ENCODE results near the gene RIBC2. TPM values are rescaled to one million over a fixed set of nuclear protein-coding genes. Genes with fewer than 3 reads are reported as not detected.
A peak's percentile ranks its signal among the peaks of the same experiment; 100 is the strongest.
"Not testable (repeated sequence)": the region's sequence is repeated elsewhere in the genome, so short reads cannot be mapped to it uniquely, and the experiment has no call there.

The RIBC2 gene
- polyA plus RNA-seq, 12 donors = 1.3 to 3.7 (median 2.0) TPM; not detected in 2

- no peak for DNase-seq
Measured at GRCh38 chr22:45423524-45423923, 10.0 kb downstream of the RIBC2 start.

DNA sequence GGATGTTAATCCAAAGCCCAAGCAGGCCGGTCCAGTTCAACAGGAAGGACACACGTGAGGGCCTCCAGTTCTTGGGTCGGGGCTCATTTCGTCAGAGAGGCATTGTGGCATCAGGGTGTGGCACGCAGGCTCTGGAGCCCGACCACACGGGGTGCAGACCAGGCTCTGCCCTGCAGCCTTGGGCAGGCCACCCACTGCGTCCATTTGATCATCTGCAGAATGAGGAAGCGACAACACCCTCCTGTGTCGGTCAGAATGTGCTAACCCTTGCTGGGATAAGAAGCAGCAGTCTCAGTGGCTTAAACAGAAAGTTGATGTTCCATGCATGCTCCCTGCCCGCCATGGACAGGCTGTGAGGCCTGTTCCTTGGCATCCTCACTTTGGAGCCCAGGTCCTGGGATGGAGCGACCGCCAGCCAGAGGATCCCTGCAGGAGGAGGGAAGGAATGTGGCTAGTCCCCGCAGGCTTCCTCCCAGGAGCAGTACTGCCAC, 10.8 kb downstream of the RIBC2 start:
- DNase-seq = no peak

DNA sequence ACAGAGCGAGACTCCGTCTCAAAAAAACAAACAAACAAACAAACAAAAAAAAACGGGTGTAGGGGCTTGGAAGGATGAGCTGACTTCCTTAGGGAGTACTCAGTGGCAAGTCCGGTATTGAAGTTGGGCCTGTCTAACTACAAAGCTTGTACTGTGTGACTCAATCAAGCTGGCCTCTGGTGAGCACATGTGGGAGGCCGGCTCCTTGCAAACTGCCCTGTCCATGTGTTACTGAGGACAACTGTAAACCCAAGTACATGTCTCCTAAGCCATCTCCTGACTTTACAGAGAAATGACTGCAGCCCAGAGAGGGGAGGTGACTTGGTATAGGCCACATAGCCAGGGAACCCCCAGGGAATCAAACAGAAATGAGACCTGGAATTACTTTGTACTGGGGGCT, 11.6 kb downstream of the RIBC2 start:
- no peak for DNase-seq

DNA sequence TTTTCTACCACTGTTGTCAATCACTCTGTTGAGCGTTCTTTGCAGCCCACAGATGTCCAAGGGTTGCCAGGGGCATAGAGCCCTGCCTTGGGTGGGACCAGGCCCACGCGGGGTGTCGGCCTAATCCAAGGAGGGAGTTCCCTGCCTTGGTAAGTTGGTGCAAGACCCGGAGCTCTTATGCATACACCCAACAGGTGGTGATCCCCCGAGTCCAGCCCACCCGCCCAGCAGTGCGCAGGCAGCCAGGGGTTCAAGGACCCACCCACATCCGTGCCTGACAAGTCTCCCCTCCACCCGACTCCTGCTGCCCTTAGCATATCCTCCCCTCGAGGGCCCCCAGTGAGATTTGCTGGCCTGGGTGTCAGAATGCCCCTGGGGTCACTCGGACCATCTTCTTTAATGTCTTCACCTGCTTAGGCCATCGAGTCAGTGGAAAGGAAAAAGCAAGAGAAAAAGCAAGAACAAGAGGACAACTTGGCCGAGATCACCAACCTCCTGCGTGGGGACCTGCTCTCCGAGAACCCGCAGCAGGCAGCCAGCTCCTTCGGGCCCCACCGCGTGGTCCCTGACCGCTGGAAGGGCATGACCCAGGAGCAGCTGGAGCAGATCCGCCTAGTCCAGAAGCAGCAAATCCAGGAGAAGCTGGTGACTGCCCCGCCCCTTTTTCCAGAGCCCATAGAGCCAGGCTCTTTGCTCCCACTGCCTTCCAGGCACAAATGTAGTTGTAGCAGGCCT, 12.2 kb downstream of the RIBC2 start:
- no peak for DNase-seq

GRCh38 chr22:45426387-45426786, 12.9 kb downstream of the RIBC2 start:
- no peak for DNase-seq

DNA sequence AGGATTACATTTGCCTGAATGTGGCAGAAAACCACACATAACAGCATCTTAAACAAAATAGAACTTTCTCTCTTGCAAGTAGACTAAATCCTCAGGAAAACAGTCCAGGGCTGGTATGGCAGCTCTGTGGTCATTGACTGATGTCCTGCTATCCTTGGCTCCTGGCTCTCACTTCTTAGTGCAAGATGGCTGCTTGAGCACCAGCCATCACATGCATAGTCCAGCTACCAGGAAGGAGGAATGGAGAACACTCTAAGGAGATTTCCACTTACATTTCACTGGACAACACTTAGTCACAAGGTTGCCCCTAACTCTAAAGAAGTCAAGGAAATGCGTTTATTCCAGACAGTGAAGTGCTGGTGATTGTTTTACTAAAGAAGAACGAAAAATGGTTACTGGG, 13.6 kb downstream of the RIBC2 start:
- DNase-seq = no peak

- no peak for DNase-seq
Measured at GRCh38 chr22:45428391-45429385, 15.2 kb downstream of the RIBC2 start.

DNA sequence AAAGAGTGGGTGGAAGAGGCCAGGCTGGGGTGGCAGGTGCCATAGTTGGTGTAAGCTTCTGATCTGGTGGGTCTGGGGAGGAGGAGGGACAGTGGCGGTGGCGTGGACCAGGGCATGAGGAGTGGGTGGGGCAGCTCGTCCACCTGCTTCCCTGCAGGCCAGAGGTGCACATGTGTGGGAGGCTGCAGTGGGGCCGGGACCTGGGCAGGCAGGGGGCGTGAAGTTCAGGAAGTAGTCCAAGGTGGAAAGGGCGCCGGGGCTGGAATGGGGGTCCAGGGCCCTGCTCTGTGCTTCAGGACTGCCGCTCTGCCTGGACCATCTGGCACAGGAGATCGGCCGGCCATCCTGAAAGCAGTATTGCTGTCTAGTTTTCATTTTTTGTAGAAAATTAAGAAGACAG, 15.9 kb downstream of the RIBC2 start:
- no peak for DNase-seq

DNA sequence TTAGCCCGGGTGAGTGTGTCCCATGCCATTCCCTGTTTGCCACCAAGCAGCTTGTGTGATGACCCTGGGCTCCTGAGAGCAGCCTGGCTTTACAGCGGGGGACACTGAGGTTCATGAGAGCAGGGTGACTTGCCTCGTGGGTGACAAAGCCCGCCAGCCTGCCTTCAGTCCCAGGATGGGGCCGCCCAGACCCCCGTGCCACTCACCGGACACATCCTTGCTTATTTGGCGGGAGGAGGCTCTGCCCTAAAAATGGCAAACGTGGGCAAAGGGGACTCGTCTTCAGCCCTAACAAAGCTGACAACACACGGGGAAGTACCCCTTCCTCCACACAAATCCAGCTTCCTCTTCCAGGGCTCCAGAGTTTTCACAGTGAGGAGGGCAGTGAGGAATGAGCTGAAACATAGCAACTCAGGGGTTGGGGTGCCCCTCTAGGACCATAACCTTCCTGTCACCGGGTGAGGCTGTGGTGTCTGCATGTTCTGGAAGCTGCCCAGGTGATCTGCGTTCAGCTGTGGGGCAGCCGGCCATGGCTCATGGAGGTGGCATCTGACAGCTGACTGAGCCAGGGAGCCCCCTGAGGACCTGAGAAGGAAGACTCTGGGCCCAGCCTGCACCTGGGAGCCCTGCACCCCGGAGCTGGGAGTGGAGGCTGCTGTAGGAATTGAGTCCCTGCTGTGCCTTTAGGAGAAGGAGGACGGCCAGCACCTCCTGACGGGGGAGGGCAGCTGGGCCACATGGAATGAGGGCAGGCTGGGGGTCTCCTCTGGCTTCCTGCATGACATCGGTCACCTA, 16.7 kb downstream of the RIBC2 start:
- no peak for DNase-seq

GRCh38 chr22:45430871-45431270, 17.4 kb downstream of the RIBC2 start:
- DNase-seq = no peak

- no peak for DNase-seq
Measured at GRCh38 chr22:45434981-45435380, 21.5 kb downstream of the RIBC2 start.

DNA sequence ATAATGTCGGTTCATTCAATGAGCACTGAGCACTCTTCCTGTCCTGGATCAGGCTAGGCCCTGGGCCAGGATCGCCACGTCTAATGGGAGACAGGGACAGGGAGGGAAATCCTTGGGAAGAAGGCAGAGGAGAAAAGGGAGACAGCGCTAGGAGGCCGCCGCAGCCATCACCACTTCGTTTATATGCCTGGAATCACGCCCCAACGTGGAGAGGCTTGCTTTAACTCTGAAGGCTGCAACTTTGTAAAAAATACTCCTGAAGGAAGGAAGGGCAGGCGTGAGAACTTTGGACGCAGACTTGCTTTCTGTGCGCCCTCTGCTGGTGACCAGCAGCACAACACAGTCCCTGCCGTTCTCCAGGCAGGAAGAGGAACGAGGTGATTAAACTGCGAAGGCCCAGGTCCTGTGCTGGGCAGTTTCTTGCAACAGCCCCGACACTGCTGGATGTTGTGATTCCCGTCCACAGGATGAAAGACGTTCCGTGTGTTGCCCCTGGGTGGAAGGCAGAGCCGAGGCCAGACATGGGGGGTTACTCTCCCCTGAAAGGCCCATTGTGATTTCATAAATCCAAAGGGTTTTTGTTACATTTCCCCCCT, 22.1 kb downstream of the RIBC2 start:
- peak; percentile 91 for DNase-seq

DNA sequence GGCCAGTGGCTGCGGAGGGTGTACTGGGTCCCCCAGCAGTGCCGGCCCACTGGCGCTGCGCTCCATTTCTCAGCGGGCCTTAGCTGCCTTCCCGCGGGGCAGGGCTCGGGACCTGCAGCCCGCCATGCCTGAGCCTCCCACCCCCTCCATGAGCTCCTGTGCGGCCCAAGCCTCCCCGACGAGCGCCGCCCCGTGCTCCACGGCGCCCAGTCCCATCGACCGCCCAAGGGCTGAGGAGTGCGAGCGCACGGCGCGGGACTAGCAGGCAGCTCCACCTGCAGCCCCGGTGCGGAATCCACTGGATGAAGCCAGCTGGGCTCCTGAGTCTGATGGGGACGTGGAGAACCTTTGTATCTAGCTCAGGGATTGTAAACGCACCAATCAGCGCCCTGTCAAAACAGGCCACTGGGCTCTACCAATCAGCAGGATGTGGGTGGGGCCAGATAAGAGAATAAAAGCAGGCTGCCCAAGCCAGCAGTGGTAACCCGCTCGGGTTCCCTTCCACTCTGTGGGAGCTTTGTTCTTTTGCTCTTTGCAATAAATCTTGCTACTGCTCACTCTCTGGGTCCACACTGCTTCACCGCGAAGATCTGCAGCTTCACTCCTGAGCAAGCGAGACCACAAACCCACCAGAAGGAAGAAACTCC, 23.5 kb downstream of the RIBC2 start:
- not testable (repeated sequence) for DNase-seq

GRCh38 chr22:45438336-45438735, 24.8 kb downstream of the RIBC2 start:
- no peak for DNase-seq

DNA sequence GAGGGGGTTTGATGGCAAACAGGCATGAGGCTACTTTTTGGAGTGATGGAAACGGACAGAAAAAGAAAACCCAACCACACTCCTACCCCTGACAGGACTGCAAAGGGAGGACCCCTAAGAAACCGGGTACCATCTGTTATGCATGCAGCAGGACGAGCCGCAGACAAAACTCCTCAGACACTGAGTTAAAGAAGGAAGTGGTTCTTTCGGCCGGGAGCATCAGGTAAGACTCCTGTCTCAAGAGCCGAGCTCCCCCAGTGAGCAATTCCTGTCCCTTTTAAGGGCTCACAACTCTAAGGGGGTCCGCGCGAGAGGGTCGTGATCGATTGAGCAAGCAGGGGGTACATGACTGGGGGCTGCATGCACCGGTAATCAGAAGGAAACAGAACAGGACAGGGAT, 27.2 kb downstream of the RIBC2 start:
- DNase-seq = not testable (repeated sequence)

GRCh38 chr22:45441138-45441537, 27.6 kb downstream of the RIBC2 start:
- DNase-seq = peak; percentile 76

DNA sequence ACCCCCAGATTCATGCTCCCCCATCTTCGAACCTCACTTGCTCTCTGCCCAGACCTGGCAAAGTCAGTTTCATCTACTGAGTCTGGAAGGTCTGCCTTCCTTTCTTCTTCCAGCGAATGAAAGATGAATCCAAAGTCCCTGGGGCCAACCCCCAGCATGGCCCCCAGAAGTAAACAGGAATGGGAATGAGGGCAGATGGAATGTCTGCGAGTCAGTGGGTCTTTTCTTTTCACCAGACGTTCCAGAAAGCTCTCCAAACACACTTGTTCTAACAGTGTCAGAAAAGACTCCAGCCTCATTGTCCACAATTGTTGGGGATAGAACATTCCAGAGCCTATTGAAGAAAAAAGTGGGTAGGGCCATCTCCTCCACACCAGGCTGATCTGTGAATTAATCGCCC, 28.6 kb downstream of the RIBC2 start:
- no peak for DNase-seq

DNA sequence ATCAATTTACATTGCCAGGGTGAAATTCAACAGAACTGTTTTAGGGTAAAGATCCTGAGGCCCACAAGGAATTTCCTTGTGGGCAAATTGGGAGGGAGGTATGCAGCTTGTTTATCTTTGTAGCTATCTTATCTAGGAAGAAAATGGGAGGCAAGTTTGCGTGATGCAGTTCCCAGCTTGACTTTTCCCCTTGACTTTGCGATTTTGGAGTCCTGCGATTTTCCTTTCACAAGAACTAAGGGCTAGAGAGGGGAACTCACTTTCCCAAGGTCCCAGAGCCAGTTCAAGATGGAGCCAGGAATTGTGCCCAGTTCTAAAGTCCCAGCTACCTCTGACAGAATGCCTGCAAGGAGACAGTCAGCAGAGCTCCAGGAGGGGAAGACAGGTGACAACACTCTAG, 30.7 kb downstream of the RIBC2 start:
- no peak for DNase-seq

DNA sequence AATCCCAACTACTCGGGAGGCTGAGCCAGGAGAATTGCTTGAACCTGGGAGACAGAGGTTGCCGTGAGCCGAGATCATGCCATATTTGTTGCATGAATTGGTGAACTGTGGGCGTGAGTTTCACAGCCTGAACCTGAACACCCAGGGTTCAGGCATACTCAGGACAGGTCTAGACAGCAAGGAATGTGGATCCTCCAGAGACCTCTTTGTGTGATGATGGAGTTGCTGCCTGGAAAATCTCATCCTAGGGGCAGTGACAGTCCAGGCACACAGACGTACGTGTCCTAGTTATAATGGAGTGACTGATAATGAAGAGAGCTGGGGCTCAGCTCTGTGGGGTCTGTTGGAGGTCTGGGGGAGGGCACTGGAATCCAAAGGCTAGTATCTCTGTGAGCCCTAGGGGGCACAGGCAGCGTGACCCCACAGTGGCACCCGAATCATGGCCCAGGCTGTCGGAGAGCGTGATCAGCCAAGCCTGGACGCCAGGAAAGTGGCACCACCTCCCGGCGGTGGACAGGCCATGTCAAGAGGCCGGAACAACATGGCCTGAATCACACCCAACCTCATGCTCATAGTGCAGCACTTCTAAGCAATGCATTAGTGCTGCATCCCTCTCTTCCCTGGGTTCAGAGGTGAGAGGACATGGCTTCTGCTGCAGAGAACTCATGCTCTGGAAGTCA, 31.7 kb downstream of the RIBC2 start:
- no peak for DNase-seq

DNA sequence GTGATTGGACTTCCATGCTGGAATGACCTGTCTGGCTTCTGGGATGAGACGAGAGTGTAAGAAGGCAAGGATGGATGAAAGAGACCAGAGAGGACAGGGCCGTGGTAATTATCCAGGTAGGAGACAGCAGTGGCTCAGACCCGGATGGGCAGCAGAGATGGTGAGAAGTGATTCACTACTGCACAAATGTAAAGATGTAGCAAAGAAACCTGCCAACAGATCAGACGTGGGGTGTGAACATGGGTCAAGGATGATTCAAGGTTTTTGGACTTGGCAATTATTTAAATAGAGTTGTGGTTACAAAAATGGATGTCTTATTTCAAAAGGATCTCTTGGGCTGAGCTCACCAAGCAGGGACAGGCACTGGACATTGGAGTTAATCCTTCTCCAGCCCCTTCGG, 32.7 kb downstream of the RIBC2 start:
- DNase-seq = no peak

Data from muscle of arm (tissue), 12 donors.